HEK293 (cell line): ENCODE results near the gene MVB12B.

Experiments used
- CTCF ChIA-PET: fragments of 350-600 bp; formaldehyde crosslinking; extraction: SDS; loops from one replicate; lab custom pipeline; 2021; ENCODE audit warnings: antibody characterized with exemption; lab: Yijun Ruan, JAX
- POLR2A ChIA-PET: fragments of 300-600 bp; formaldehyde crosslinking; extraction: SDS; loops from one replicate; lab custom pipeline; 2020; ENCODE audit warnings: antibody characterized with exemption, inconsistent platforms; lab: Yijun Ruan, JAX
- H3K27ac ChIP-seq: fragments of 200-500 bp; sonication (Bioruptor generic); 2 replicates; pipeline ENCODE4 v1.5.1; 2014; ENCODE audit warnings: low read depth, low read length, control low read depth, inconsistent platforms; ENCODE audit errors: extremely low read depth
- H3K36me3 ChIP-seq, 2 experiments: fragments of 200-500 bp in 1 of 2; sonication (Bioruptor generic) in 1 of 2; 1 replicate in 1 of 2; 2 replicates in 1 of 2; pipeline ENCODE4 v1.5.1; 2014 to 2017; ENCODE audit warnings: inconsistent platforms in 2 of 2, low read length in 2 of 2; ENCODE audit not compliant: control insufficient read depth in 2 of 2, insufficient read depth in 1 of 2
- H3K4me1 ChIP-seq: fragments of 200-500 bp; sonication (Bioruptor generic); 2 replicates; pipeline ENCODE4 v1.5.1; 2014; ENCODE audit warnings: mild to moderate bottlenecking, low read length, inconsistent platforms; ENCODE audit not compliant: control insufficient read depth, insufficient read depth
- H3K4me3 ChIP-seq: 2 replicates; pipeline ENCODE4 v1.5.1; 2011; ENCODE audit warnings: low read depth, mild to moderate bottlenecking, control low read depth, low read length, moderate library complexity
- H3K9me3 ChIP-seq: fragments of 200-500 bp; sonication (Bioruptor generic); 2 replicates; pipeline ENCODE4 v1.5.1; 2014; ENCODE audit warnings: low read depth, low read length, inconsistent platforms; ENCODE audit not compliant: control insufficient read depth, insufficient read depth
- GLI4 ChIP-seq: fragments of 450-650 bp; formaldehyde crosslinking; IDR thresholded peaks from 2 replicates; pipeline ENCODE4 v1.5.1; 2016; ENCODE audit warnings: missing biosample characterization, missing genetic modification characterization
- OSR2 ChIP-seq: fragments of 450-650 bp; formaldehyde crosslinking; IDR thresholded peaks from 2 replicates; pipeline ENCODE4 v1.5.1; 2016; ENCODE audit warnings: missing biosample characterization, missing genetic modification characterization
- PRDM1 ChIP-seq: fragments of 450-650 bp; formaldehyde crosslinking; IDR thresholded peaks from 2 replicates; pipeline ENCODE4; 2016; ENCODE audit warnings: missing biosample characterization, missing genetic modification characterization
- YY1 ChIP-seq: fragments of 450-650 bp; formaldehyde crosslinking; IDR thresholded peaks from 2 replicates; pipeline ENCODE4 v1.5.1; 2018; ENCODE audit warnings: missing biosample characterization, missing genetic modification characterization
- ZBTB21 ChIP-seq: fragments of 450-650 bp; formaldehyde crosslinking; IDR thresholded peaks from 2 replicates; pipeline ENCODE4 v1.5.1; 2017; ENCODE audit warnings: missing biosample characterization, missing genetic modification characterization
- ZEB2 ChIP-seq: fragments of 450-650 bp; formaldehyde crosslinking; IDR thresholded peaks from 2 replicates; pipeline ENCODE4 v1.5.1; 2016; ENCODE audit warnings: missing biosample characterization, missing genetic modification characterization
- ZNF121 ChIP-seq: fragments of 450-650 bp; formaldehyde crosslinking; IDR thresholded peaks from 2 replicates; pipeline ENCODE4 v1.5.1; 2016; ENCODE audit warnings: missing biosample characterization, missing genetic modification characterization
- ZNF19 ChIP-seq: fragments of 450-650 bp; formaldehyde crosslinking; IDR thresholded peaks from 2 replicates; pipeline ENCODE4; 2016; ENCODE audit warnings: missing biosample characterization, missing genetic modification characterization, low read depth
- ZNF211 ChIP-seq: fragments of 450-650 bp; formaldehyde crosslinking; IDR thresholded peaks from 2 replicates; pipeline ENCODE4 v1.5.1; 2016; ENCODE audit warnings: low read depth, missing biosample characterization, missing genetic modification characterization
- ZNF239 ChIP-seq: fragments of 450-650 bp; formaldehyde crosslinking; IDR thresholded peaks from 2 replicates; pipeline ENCODE4 v1.5.1; 2016; ENCODE audit warnings: missing biosample characterization, missing genetic modification characterization
- ZNF248 ChIP-seq: fragments of 450-650 bp; formaldehyde crosslinking; IDR thresholded peaks from 2 replicates; pipeline ENCODE4 v1.5.1; 2017; ENCODE audit warnings: missing biosample characterization, missing genetic modification characterization
- ZNF324 ChIP-seq: fragments of 450-650 bp; formaldehyde crosslinking; IDR thresholded peaks from 2 replicates; pipeline ENCODE4 v1.5.1; 2016; ENCODE audit warnings: missing biosample characterization, missing genetic modification characterization
- ZNF350 ChIP-seq: fragments of 450-650 bp; formaldehyde crosslinking; IDR thresholded peaks from 2 replicates; pipeline ENCODE4 v1.5.0; 2017; ENCODE audit warnings: missing biosample characterization, mild to moderate bottlenecking, missing genetic modification characterization
- ZNF354C ChIP-seq: fragments of 450-650 bp; formaldehyde crosslinking; IDR thresholded peaks from 2 replicates; pipeline ENCODE4 v1.5.1; 2016; ENCODE audit warnings: missing biosample characterization, missing genetic modification characterization, low read depth, borderline replicate concordance
- ZNF416 ChIP-seq: fragments of 450-650 bp; formaldehyde crosslinking; IDR thresholded peaks from 2 replicates; pipeline ENCODE4 v1.5.1; 2016; ENCODE audit warnings: missing biosample characterization, missing genetic modification characterization
- ZNF433 ChIP-seq: fragments of 450-650 bp; formaldehyde crosslinking; IDR thresholded peaks from 2 replicates; pipeline ENCODE4 v1.5.1; 2016; ENCODE audit warnings: missing biosample characterization, missing genetic modification characterization, low read depth
- ZNF530 ChIP-seq: fragments of 450-650 bp; formaldehyde crosslinking; IDR thresholded peaks from 2 replicates; pipeline ENCODE4 v1.5.1; 2016; ENCODE audit warnings: low read depth, missing biosample characterization, missing genetic modification characterization
- ZNF544 ChIP-seq: fragments of 450-650 bp; formaldehyde crosslinking; IDR thresholded peaks from 2 replicates; pipeline ENCODE4 v1.5.0; 2017; ENCODE audit warnings: missing biosample characterization, missing genetic modification characterization
- ZNF571 ChIP-seq: fragments of 450-650 bp; formaldehyde crosslinking; IDR thresholded peaks from 2 replicates; pipeline ENCODE4 v1.5.0; 2017; ENCODE audit warnings: missing biosample characterization, missing genetic modification characterization
- ZNF658 ChIP-seq: fragments of 450-650 bp; formaldehyde crosslinking; IDR thresholded peaks from 2 replicates; pipeline ENCODE4; 2016; ENCODE audit warnings: missing biosample characterization, missing genetic modification characterization
- ZNF670 ChIP-seq: fragments of 450-650 bp; formaldehyde crosslinking; IDR thresholded peaks from 2 replicates; pipeline ENCODE4 v1.5.1; 2016; ENCODE audit warnings: missing biosample characterization, missing genetic modification characterization, low read depth
- ZSCAN30 ChIP-seq: fragments of 450-650 bp; IDR thresholded peaks from 2 replicates; pipeline ENCODE4 v1.5.1; 2018; ENCODE audit warnings: missing biosample characterization, mild to moderate bottlenecking, missing genetic modification characterization, moderate library complexity
- ZXDB ChIP-seq: fragments of 450-650 bp; formaldehyde crosslinking; IDR thresholded peaks from 2 replicates; pipeline ENCODE4 v1.5.1; 2016; ENCODE audit warnings: missing biosample characterization, missing genetic modification characterization
- TF ChIP-seq, protein P1 (sequence below): fragments of 450-650 bp; formaldehyde crosslinking; IDR thresholded peaks from 2 replicates; pipeline ENCODE4 v1.5.1; 2016; ENCODE audit warnings: missing biosample characterization, missing genetic modification characterization, borderline replicate concordance
- TF ChIP-seq, protein P2 (sequence below): fragments of 450-650 bp; formaldehyde crosslinking; IDR thresholded peaks from 2 replicates; pipeline ENCODE4 v1.5.1; 2017; ENCODE audit warnings: missing biosample characterization, missing genetic modification characterization
- TF ChIP-seq, protein P3 (sequence below): fragments of 450-650 bp; formaldehyde crosslinking; IDR thresholded peaks from 2 replicates; pipeline ENCODE4 v1.5.1; 2017; ENCODE audit warnings: missing biosample characterization, missing genetic modification characterization
- TF ChIP-seq, protein P4 (sequence below): fragments of 450-650 bp; formaldehyde crosslinking; IDR thresholded peaks from 2 replicates; pipeline ENCODE4 v1.5.1; 2016; ENCODE audit warnings: missing biosample characterization, missing genetic modification characterization, borderline replicate concordance
- TF ChIP-seq, protein P5 (sequence below): fragments of 450-650 bp; formaldehyde crosslinking; IDR thresholded peaks from 2 replicates; pipeline ENCODE4 v1.5.1; 2016; ENCODE audit warnings: missing biosample characterization, missing genetic modification characterization

The MVB12B gene

DNA sequence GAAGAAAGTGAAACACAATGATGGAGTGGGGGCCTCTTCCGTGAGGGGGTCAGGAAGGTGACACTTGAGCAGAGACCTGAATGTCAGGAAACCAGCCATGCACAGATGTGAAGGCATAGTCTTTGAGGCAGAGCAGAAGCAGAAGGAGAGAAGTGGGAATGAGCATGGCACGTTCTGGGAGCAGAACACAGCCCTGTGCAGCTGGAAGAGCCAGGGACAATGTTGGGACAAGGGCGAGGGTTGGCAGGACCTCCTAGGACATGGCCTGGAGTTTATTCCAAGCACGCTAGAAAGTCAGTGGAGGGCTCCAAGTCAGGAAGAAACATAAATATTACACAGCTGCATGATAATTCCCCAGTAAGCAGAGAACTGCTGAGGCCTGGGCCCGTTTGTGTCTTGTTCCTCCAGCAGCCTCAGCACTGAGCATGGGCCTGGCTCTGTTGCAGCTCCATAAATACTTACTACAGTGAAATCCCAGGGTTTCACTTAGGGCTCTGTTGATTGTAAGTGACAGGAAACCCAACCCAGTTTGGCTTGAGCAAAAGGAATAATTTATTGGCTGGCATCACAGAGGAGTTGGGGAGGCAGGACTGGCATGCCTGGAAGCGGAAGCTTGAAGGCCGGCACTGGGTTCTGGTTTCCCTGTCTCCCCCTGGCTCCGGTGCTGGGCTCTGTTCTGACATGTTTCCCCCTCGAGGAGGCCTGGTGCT is 66.2 kb downstream of the MVB12B start:
- Histone ChIP-seq H3K4me1 (no peaks in the 10 kb centered on the region), H3K36me3 (peaks cover 0 to 62% of the 10 kb centered on the region in 2 experiments; a peak in 1 of 3 replicates), H3K4me3 (no peak overlapping the region), H3K27ac (no peak overlapping the region), H3K9me3 (no peaks in the 10 kb centered on the region)
- ChIA-PET POLR2A (no interaction called here), CTCF (interaction anchor here (1.0 to 2.1 kb wide), 3 partner anchors 91 to 985 kb away, joined by 3 to 11 read pairs (median 3); no protein-coding TSS in a partner anchor)
- no peak for TF ChIP-seq ZNF544 (tag by site-specific recombination)
- TF ChIP-seq ZNF121: no peak
- TF ChIP-seq ZNF571 (tag by site-specific recombination): no peak
- no peak for TF ChIP-seq GLI4 (tag by site-specific recombination)
- TF ChIP-seq ZNF670 (tag by site-specific recombination): no peak
- no peak for TF ChIP-seq ZNF354C (tag by site-specific recombination)
- TF ChIP-seq ZNF433: no peak
- no peak for TF ChIP-seq YY1 (tag by site-specific recombination)
- no peak for TF ChIP-seq ZNF19
- no peak for TF ChIP-seq ZEB2 (tag by site-specific recombination)
- no peak for TF ChIP-seq ZSCAN30 (tag by site-specific recombination)
- TF ChIP-seq ZNF658: no peak
- TF ChIP-seq ZNF248 (tag by site-specific recombination): no peak
- TF ChIP-seq ZNF239 (tag by site-specific recombination): no peak
- TF ChIP-seq ZNF416 (tag by site-specific recombination): no peak
- TF ChIP-seq, protein P1, sequence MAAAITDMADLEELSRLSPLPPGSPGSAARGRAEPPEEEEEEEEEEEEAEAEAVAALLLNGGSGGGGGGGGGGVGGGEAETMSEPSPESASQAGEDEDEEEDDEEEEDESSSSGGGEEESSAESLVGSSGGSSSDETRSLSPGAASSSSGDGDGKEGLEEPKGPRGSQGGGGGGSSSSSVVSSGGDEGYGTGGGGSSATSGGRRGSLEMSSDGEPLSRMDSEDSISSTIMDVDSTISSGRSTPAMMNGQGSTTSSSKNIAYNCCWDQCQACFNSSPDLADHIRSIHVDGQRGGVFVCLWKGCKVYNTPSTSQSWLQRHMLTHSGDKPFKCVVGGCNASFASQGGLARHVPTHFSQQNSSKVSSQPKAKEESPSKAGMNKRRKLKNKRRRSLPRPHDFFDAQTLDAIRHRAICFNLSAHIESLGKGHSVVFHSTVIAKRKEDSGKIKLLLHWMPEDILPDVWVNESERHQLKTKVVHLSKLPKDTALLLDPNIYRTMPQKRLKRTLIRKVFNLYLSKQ: no peak
- TF ChIP-seq OSR2 (tag by site-specific recombination): no peak
- TF ChIP-seq, protein P2, sequence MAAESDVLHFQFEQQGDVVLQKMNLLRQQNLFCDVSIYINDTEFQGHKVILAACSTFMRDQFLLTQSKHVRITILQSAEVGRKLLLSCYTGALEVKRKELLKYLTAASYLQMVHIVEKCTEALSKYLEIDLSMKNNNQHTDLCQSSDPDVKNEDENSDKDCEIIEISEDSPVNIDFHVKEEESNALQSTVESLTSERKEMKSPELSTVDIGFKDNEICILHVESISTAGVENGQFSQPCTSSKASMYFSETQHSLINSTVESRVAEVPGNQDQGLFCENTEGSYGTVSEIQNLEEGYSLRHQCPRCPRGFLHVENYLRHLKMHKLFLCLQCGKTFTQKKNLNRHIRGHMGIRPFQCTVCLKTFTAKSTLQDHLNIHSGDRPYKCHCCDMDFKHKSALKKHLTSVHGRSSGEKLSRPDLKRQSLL (tag by site-specific recombination): no peak

DNA sequence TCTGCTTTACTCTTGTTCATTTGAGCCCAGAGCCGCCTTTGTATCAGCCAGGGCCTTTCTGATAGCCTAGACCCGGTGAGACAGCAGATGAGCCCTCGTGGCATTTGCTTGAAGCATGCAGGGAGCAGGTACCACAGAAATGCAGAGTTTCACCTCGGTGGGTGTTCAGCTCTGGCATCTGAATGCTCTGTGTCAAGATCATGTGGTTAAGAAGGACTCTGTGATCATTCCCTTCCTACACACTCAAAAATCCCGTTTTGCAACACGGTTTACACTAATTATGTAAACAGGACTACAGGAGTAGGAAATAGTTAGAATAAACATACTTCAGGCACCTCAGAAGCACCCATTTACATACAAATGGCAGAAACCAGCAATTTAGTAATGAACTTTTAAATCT is 67.2 kb downstream of the MVB12B start:
- Histone ChIP-seq H3K4me1 (no peaks in the 10 kb centered on the region), H3K9me3 (no peaks in the 10 kb centered on the region), H3K36me3 (peaks cover 0 to 59% of the 10 kb centered on the region in 2 experiments; a peak in 1 of 3 replicates), H3K4me3 (no peak overlapping the region), H3K27ac (no peak overlapping the region)
- ChIA-PET POLR2A (no interaction called here), CTCF (interaction anchor here (1.0 to 2.9 kb wide), 2 partner anchors 91 to 106 kb away, joined by 3 to 12 read pairs; no protein-coding TSS in a partner anchor)
- TF ChIP-seq, protein P3, sequence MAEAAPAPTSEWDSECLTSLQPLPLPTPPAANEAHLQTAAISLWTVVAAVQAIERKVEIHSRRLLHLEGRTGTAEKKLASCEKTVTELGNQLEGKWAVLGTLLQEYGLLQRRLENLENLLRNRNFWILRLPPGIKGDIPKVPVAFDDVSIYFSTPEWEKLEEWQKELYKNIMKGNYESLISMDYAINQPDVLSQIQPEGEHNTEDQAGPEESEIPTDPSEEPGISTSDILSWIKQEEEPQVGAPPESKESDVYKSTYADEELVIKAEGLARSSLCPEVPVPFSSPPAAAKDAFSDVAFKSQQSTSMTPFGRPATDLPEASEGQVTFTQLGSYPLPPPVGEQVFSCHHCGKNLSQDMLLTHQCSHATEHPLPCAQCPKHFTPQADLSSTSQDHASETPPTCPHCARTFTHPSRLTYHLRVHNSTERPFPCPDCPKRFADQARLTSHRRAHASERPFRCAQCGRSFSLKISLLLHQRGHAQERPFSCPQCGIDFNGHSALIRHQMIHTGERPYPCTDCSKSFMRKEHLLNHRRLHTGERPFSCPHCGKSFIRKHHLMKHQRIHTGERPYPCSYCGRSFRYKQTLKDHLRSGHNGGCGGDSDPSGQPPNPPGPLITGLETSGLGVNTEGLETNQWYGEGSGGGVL: no peak
- no peak for TF ChIP-seq ZNF350 (tag by site-specific recombination)
- TF ChIP-seq ZXDB (tag by site-specific recombination): no peak
- TF ChIP-seq, protein P4, sequence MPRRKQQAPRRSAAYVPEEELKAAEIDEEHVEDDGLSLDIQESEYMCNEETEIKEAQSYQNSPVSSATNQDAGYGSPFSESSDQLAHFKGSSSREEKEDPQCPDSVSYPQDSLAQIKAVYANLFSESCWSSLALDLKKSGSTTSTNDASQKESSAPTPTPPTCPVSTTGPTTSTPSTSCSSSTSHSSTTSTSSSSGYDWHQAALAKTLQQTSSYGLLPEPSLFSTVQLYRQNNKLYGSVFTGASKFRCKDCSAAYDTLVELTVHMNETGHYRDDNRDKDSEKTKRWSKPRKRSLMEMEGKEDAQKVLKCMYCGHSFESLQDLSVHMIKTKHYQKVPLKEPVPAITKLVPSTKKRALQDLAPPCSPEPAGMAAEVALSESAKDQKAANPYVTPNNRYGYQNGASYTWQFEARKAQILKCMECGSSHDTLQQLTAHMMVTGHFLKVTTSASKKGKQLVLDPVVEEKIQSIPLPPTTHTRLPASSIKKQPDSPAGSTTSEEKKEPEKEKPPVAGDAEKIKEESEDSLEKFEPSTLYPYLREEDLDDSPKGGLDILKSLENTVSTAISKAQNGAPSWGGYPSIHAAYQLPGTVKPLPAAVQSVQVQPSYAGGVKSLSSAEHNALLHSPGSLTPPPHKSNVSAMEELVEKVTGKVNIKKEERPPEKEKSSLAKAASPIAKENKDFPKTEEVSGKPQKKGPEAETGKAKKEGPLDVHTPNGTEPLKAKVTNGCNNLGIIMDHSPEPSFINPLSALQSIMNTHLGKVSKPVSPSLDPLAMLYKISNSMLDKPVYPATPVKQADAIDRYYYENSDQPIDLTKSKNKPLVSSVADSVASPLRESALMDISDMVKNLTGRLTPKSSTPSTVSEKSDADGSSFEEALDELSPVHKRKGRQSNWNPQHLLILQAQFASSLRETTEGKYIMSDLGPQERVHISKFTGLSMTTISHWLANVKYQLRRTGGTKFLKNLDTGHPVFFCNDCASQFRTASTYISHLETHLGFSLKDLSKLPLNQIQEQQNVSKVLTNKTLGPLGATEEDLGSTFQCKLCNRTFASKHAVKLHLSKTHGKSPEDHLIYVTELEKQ: no peak
- no peak for TF ChIP-seq ZNF324 (tag by site-specific recombination)
- TF ChIP-seq PRDM1 (tag by site-specific recombination): no peak
- TF ChIP-seq, protein P5, sequence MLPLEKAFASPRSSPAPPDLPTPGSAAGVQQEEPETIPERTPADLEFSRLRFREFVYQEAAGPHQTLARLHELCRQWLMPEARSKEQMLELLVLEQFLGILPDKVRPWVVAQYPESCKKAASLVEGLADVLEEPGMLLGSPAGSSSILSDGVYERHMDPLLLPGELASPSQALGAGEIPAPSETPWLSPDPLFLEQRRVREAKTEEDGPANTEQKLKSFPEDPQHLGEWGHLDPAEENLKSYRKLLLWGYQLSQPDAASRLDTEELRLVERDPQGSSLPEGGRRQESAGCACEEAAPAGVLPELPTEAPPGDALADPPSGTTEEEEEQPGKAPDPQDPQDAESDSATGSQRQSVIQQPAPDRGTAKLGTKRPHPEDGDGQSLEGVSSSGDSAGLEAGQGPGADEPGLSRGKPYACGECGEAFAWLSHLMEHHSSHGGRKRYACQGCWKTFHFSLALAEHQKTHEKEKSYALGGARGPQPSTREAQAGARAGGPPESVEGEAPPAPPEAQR (tag by site-specific recombination): no peak
- TF ChIP-seq ZBTB21 (tag by site-specific recombination): no peak
- TF ChIP-seq ZNF530 (tag by site-specific recombination): no peak
- TF ChIP-seq ZNF211 (tag by site-specific recombination): no peak
- no peak for TF ChIP-seq ZNF248 (tag by site-specific recombination)
